ENCODE data around the gene ZCCHC7.
A peak's percentile ranks its signal among the peaks of the same experiment; 100 is the strongest.

GRCh38 chr9:37218800-37219425, 98.5 kb downstream of the ZCCHC7 start:
- TF ChIP-seq ZKSCAN1 (IDR thresholded peaks at IDR 0.05; ENCODE audit: low read depth, low read length) (no peak), MBD2 (IDR thresholded peaks at IDR 0.05; ENCODE audit: borderline replicate concordance, low read depth) (no peak), EZH2 (IDR thresholded peaks at IDR 0.05; ENCODE audit: borderline replicate concordance, low read depth, low read length) (no peak), NFIC (IDR thresholded peaks at IDR 0.05) (peak; percentile 78), CTCF (IDR thresholded peaks at IDR 0.05 in 2 of 3, conservative IDR thresholded peaks at IDR 0.05 in 1 of 3; ENCODE audit: insufficient read depth in 2 of 3, low read depth in 1 of 3, low read length in 3 of 3) (no peak)
